GM23338 (cell line): ENCODE data around the gene NLRP14. TPM values are rescaled to one million over a fixed set of nuclear protein-coding genes. Genes with fewer than 3 reads are reported as not detected.

ENCODE experiments used
- ATAC-seq: fragments of 200-7000 bp; cut with Tn5 transposase; 3 replicates; pipeline ENCODE4 v1.9.1; 2020
- DNase-seq: peaks from one replicate; pipeline ENCODE4 v3.0.0-alpha.2; 2015; ENCODE audit warnings: low spot score
- H2AFZ ChIP-seq: fragments of 200-600 bp; sonication (generic); 2 replicates; pipeline ENCODE4 v1.8.0; 2016; ENCODE audit warnings: antibody characterized with exemption, mild to moderate bottlenecking, moderate library complexity
- H3F3A ChIP-seq: fragments of 200-600 bp; sonication (generic); replicated peaks from 2 replicates; pipeline ENCODE4 v1.8.0; 2017; ENCODE audit warnings: antibody characterized with exemption, mixed run types, low read depth
- H3K27ac ChIP-seq: fragments of 200-600 bp; sonication (generic); 2 replicates; pipeline ENCODE4 v1.6.1; 2016; ENCODE audit warnings: low read depth
- H3K27me3 ChIP-seq: fragments of 200-600 bp; sonication (generic); 2 replicates; pipeline ENCODE4 v1.8.0; 2016; ENCODE audit warnings: mild to moderate bottlenecking, mixed run types, moderate library complexity; ENCODE audit not compliant: insufficient read depth
- H3K36me3 ChIP-seq: fragments of 200-600 bp; sonication (generic); 2 replicates; pipeline ENCODE4 v1.8.0; 2016; ENCODE audit warnings: mild to moderate bottlenecking; ENCODE audit not compliant: insufficient read depth
- H3K4me1 ChIP-seq: fragments of 200-600 bp; sonication (generic); 2 replicates; pipeline ENCODE4 v1.8.0; 2016; ENCODE audit warnings: mild to moderate bottlenecking, moderate library complexity; ENCODE audit not compliant: insufficient read depth
- H3K4me2 ChIP-seq: fragments of 200-600 bp; sonication (generic); 2 replicates; pipeline ENCODE4 v1.7.1; 2017; ENCODE audit warnings: mixed run types
- H3K4me3 ChIP-seq: fragments of 200-600 bp; sonication (generic); 2 replicates; pipeline ENCODE4 v1.6.1; 2016; ENCODE audit warnings: mixed run types
- H3K79me2 ChIP-seq: fragments of 200-600 bp; sonication (generic); replicated peaks from 2 replicates; pipeline ENCODE4 v1.8.0; 2017; ENCODE audit warnings: mild to moderate bottlenecking; ENCODE audit not compliant: insufficient read depth
- H3K9me2 ChIP-seq: fragments of 200-600 bp; sonication (generic); 2 replicates; pipeline ENCODE4 v1.8.0; 2017; ENCODE audit not compliant: insufficient read depth
- H4K20me1 ChIP-seq: fragments of 200-600 bp; sonication (generic); replicated peaks from 2 replicates; pipeline ENCODE4 v1.8.0; 2017; ENCODE audit warnings: mild to moderate bottlenecking; ENCODE audit not compliant: insufficient read depth
- H3K27ac Mint-ChIP-seq: 2 replicates; pipeline ENCODE4 v1.8.0; 2020; ENCODE audit warnings: inconsistent platforms, mild to moderate bottlenecking, moderate library complexity, mixed read lengths
- H3K27me3 Mint-ChIP-seq: 3 replicates; pipeline ENCODE4 v1.8.0; 2022; ENCODE audit warnings: low read depth, mild to moderate bottlenecking, moderate library complexity, mixed read lengths, inconsistent platforms; ENCODE audit not compliant: insufficient read depth, poor library complexity
- H3K36me3 Mint-ChIP-seq: 3 replicates; pipeline ENCODE4 v1.8.0; 2021; ENCODE audit warnings: low read depth, mild to moderate bottlenecking, inconsistent platforms, moderate library complexity, mixed read lengths
- H3K4me1 Mint-ChIP-seq: 3 replicates; pipeline ENCODE4 v1.8.0; 2020; ENCODE audit warnings: mild to moderate bottlenecking, inconsistent platforms, mixed read lengths
- H3K4me3 Mint-ChIP-seq: 3 replicates; pipeline ENCODE4 v1.8.0; 2021; ENCODE audit warnings: moderate library complexity, mild to moderate bottlenecking, inconsistent platforms, mixed read lengths
- H3K9me3 Mint-ChIP-seq: 3 replicates; pipeline ENCODE4 v1.8.0; 2020; ENCODE audit warnings: moderate library complexity, mild to moderate bottlenecking, inconsistent platforms, mixed read lengths
- CREB1 ChIP-seq: fragments of 250-450 bp; sonication (Bioruptor Pico); IDR thresholded peaks from 2 replicates; pipeline ENCODE4 v1.5.0; 2020; ENCODE audit warnings: low read depth, mild to moderate bottlenecking, moderate library complexity
- EZH2 ChIP-seq: fragments of 200-600 bp; sonication (generic); IDR thresholded peaks from one replicate; pipeline ENCODE4 v1.8.0; 2017; ENCODE audit warnings: antibody characterized with exemption, mild to moderate bottlenecking, low read depth; ENCODE audit not compliant: unreplicated experiment
- EZH2phosphoT487 ChIP-seq: fragments of 200-600 bp; sonication (generic); IDR thresholded peaks from one replicate; pipeline ENCODE4 v1.8.1; 2018; ENCODE audit warnings: antibody characterized with exemption; ENCODE audit not compliant: unreplicated experiment
- JUNB ChIP-seq: IDR thresholded peaks from one replicate; pipeline ENCODE4 v1.6.1; 2016; ENCODE audit warnings: antibody characterized with exemption; ENCODE audit not compliant: unreplicated experiment
- NANOG ChIP-seq: IDR thresholded peaks from 2 replicates; pipeline ENCODE4 v1.6.1; 2016; ENCODE audit warnings: antibody characterized with exemption, borderline replicate concordance
- POLR2AphosphoS5 ChIP-seq: IDR thresholded peaks from 2 replicates; pipeline ENCODE4 v1.6.1; 2016; ENCODE audit warnings: antibody characterized with exemption, low read depth
- REST ChIP-seq: IDR thresholded peaks from one replicate; pipeline ENCODE4 v1.6.1; 2018; ENCODE audit warnings: antibody characterized with exemption; ENCODE audit not compliant: unreplicated experiment
- STAT1 ChIP-seq: IDR thresholded peaks from one replicate; pipeline ENCODE4 v1.6.1; 2016; ENCODE audit warnings: antibody characterized with exemption; ENCODE audit not compliant: unreplicated experiment
- ZNF114 ChIP-seq: fragments of 250-450 bp; sonication (Bioruptor Pico); IDR thresholded peaks from 2 replicates; pipeline ENCODE4 v1.5.0; 2020; ENCODE audit warnings: mild to moderate bottlenecking, moderate library complexity
- ZNF331 ChIP-seq: fragments of 250-450 bp; sonication (Bioruptor Pico); IDR thresholded peaks from 2 replicates; pipeline ENCODE4 v1.5.0; 2020; ENCODE audit warnings: low read depth, mild to moderate bottlenecking, moderate library complexity
- polyA plus RNA-seq: library from polyadenylated mRNA; unstranded; fragments of >200 nt; fragmentation: Nextera tagmentation; extraction: Ambion mirVana; gene quantifications from 2 replicates; pipeline ENCODE4 v1.2.1, GENCODE V29; 2016
- total RNA-seq: library from RNA; depleted of rRNA; stranded (reverse); fragments of >200 nt; shearing (Covaris generic); gene quantifications from 2 replicates; pipeline ENCODE4 v1.2.3, GENCODE V29; 2014
- TF ChIP-seq, protein P1 (sequence below): IDR thresholded peaks from 2 replicates; pipeline ENCODE4 v1.6.1; 2016; ENCODE audit warnings: antibody characterized with exemption
- TF ChIP-seq, protein P2 (sequence below): fragments of 250-450 bp; sonication (Bioruptor Pico); IDR thresholded peaks from 2 replicates; pipeline ENCODE4 v1.5.0; 2020; ENCODE audit warnings: mild to moderate bottlenecking, moderate library complexity
- TF ChIP-seq, protein P3 (sequence below), 2 experiments: fragments of 200-600 bp in 1 of 2; sonication (generic) in 1 of 2; conservative IDR thresholded peaks; 2 replicates each; pipeline versions ENCODE4 v1.5.1 to v1.6.1; 2016 to 2017; ENCODE audit warnings: antibody characterized with exemption in 2 of 2, low read depth in 2 of 2, mild to moderate bottlenecking in 2 of 2, moderate library complexity in 1 of 2

Gene NLRP14
- total and polyA plus RNA-seq, 2 experiments from 2014 or later: 0.10 TPM; not detected in 1

DNA sequence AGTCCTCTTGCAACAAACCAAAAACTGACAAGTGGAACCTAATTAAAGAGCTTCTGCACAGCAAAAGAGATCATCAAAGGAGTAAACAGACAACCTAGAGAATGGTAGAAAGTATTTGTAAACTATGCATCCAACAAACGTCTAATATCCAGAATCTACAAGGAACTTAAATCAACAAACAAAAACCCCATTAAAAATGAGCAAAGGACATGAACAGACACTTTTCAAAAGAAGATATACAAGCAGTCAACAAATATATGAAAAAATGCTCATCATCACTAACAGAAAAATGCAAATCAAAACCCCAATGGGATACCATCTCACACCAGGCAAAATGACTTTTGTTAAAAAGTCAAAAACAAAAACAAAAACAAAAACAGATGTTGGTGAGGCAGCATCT lies 33.8 kb upstream of the NLRP14 start:
- no peaks in the 10 kb centered on the region for H3K27me3 ChIP-seq
- no peak overlapping the region for H3K4me3 ChIP-seq
- no peaks in the 10 kb centered on the region; the same call in 2 of the 3 replicates for H3K9me3 Mint-ChIP-seq
- DNase-seq (no peak), ATAC-seq (no peak)
- H3K27ac Mint-ChIP-seq: no peak overlapping the region
- no peaks in the 10 kb centered on the region; the same call in 2 of the 3 replicates for H3K4me1 Mint-ChIP-seq
- H2AFZ ChIP-seq: no peak overlapping the region
- H3K79me2 ChIP-seq: no peaks in the 10 kb centered on the region
- H3F3A ChIP-seq: no peaks in the 10 kb centered on the region
- H3K4me3 Mint-ChIP-seq: no peak overlapping the region
- H4K20me1 ChIP-seq: no peaks in the 10 kb centered on the region
- H3K4me1 ChIP-seq: no peaks in the 10 kb centered on the region
- H3K4me2 ChIP-seq: no peak overlapping the region
- no peaks in the 10 kb centered on the region for H3K27me3 Mint-ChIP-seq
- no peaks in the 10 kb centered on the region for H3K36me3 ChIP-seq
- no peak for TF ChIP-seq JUNB
- TF ChIP-seq, protein P1, sequence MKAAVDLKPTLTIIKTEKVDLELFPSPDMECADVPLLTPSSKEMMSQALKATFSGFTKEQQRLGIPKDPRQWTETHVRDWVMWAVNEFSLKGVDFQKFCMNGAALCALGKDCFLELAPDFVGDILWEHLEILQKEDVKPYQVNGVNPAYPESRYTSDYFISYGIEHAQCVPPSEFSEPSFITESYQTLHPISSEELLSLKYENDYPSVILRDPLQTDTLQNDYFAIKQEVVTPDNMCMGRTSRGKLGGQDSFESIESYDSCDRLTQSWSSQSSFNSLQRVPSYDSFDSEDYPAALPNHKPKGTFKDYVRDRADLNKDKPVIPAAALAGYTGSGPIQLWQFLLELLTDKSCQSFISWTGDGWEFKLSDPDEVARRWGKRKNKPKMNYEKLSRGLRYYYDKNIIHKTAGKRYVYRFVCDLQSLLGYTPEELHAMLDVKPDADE: no peak
- TF ChIP-seq NANOG: no peak
- TF ChIP-seq ZNF331 (CRISPR knock-in tag): no peak
- TF ChIP-seq, protein P2, sequence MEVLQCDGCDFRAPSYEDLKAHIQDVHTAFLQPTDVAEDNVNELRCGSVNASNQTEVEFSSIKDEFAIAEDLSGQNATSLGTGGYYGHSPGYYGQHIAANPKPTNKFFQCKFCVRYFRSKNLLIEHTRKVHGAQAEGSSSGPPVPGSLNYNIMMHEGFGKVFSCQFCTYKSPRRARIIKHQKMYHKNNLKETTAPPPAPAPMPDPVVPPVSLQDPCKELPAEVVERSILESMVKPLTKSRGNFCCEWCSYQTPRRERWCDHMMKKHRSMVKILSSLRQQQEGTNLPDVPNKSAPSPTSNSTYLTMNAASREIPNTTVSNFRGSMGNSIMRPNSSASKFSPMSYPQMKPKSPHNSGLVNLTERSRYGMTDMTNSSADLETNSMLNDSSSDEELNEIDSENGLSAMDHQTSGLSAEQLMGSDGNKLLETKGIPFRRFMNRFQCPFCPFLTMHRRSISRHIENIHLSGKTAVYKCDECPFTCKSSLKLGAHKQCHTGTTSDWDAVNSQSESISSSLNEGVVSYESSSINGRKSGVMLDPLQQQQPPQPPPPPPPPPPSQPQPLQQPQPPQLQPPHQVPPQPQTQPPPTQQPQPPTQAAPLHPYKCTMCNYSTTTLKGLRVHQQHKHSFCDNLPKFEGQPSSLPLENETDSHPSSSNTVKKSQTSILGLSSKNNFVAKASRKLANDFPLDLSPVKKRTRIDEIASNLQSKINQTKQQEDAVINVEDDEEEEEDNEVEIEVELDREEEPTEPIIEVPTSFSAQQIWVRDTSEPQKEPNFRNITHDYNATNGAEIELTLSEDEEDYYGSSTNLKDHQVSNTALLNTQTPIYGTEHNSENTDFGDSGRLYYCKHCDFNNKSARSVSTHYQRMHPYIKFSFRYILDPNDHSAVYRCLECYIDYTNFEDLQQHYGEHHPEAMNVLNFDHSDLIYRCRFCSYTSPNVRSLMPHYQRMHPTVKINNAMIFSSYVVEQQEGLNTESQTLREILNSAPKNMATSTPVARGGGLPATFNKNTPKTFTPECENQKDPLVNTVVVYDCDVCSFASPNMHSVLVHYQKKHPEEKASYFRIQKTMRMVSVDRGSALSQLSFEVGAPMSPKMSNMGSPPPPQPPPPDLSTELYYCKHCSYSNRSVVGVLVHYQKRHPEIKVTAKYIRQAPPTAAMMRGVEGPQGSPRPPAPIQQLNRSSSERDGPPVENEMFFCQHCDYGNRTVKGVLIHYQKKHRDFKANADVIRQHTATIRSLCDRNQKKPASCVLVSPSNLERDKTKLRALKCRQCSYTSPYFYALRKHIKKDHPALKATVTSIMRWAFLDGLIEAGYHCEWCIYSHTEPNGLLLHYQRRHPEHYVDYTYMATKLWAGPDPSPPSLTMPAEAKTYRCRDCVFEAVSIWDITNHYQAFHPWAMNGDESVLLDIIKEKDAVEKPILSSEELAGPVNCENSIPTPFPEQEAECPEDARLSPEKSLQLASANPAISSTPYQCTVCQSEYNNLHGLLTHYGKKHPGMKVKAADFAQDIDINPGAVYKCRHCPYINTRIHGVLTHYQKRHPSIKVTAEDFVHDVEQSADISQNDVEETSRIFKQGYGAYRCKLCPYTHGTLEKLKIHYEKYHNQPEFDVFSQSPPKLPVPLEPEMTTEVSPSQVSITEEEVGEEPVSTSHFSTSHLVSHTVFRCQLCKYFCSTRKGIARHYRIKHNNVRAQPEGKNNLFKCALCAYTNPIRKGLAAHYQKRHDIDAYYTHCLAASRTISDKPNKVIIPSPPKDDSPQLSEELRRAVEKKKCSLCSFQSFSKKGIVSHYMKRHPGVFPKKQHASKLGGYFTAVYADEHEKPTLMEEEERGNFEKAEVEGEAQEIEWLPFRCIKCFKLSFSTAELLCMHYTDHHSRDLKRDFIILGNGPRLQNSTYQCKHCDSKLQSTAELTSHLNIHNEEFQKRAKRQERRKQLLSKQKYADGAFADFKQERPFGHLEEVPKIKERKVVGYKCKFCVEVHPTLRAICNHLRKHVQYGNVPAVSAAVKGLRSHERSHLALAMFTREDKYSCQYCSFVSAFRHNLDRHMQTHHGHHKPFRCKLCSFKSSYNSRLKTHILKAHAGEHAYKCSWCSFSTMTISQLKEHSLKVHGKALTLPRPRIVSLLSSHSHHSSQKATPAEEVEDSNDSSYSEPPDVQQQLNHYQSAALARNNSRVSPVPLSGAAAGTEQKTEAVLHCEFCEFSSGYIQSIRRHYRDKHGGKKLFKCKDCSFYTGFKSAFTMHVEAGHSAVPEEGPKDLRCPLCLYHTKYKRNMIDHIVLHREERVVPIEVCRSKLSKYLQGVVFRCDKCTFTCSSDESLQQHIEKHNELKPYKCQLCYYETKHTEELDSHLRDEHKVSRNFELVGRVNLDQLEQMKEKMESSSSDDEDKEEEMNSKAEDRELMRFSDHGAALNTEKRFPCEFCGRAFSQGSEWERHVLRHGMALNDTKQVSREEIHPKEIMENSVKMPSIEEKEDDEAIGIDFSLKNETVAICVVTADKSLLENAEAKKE (CRISPR knock-in tag): no peak
- no peak for TF ChIP-seq EZH2phosphoT487
- no peak for TF ChIP-seq REST
- no peak for TF ChIP-seq CREB1 (CRISPR knock-in tag)
- no peak for TF ChIP-seq POLR2AphosphoS5
- TF ChIP-seq, protein P3, sequence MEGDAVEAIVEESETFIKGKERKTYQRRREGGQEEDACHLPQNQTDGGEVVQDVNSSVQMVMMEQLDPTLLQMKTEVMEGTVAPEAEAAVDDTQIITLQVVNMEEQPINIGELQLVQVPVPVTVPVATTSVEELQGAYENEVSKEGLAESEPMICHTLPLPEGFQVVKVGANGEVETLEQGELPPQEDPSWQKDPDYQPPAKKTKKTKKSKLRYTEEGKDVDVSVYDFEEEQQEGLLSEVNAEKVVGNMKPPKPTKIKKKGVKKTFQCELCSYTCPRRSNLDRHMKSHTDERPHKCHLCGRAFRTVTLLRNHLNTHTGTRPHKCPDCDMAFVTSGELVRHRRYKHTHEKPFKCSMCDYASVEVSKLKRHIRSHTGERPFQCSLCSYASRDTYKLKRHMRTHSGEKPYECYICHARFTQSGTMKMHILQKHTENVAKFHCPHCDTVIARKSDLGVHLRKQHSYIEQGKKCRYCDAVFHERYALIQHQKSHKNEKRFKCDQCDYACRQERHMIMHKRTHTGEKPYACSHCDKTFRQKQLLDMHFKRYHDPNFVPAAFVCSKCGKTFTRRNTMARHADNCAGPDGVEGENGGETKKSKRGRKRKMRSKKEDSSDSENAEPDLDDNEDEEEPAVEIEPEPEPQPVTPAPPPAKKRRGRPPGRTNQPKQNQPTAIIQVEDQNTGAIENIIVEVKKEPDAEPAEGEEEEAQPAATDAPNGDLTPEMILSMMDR (conservative IDR thresholded peaks at IDR 0.05; ENCODE audit: low read depth in 2 of 2): no peak
- no peak for TF ChIP-seq ZNF114 (CRISPR knock-in tag)
- no peak for TF ChIP-seq STAT1
- TF ChIP-seq EZH2: no peak
- H3K9me2 ChIP-seq: no peaks in the 10 kb centered on the region
- H3K27ac ChIP-seq: no peak overlapping the region
- H3K36me3 Mint-ChIP-seq: peaks cover 5% of the 10 kb centered on the region; the same call in 1 of the 3 replicates
